Measurements from ENCODE around the gene RIMS3. TPM values are rescaled to one million over a fixed set of nuclear protein-coding genes. Genes with fewer than 3 reads are reported as not detected.

The RIMS3 gene
- total RNA-seq, 4 donors from 2014 or later = 0.79 to 2.2 (median 1.7) TPM

DNA sequence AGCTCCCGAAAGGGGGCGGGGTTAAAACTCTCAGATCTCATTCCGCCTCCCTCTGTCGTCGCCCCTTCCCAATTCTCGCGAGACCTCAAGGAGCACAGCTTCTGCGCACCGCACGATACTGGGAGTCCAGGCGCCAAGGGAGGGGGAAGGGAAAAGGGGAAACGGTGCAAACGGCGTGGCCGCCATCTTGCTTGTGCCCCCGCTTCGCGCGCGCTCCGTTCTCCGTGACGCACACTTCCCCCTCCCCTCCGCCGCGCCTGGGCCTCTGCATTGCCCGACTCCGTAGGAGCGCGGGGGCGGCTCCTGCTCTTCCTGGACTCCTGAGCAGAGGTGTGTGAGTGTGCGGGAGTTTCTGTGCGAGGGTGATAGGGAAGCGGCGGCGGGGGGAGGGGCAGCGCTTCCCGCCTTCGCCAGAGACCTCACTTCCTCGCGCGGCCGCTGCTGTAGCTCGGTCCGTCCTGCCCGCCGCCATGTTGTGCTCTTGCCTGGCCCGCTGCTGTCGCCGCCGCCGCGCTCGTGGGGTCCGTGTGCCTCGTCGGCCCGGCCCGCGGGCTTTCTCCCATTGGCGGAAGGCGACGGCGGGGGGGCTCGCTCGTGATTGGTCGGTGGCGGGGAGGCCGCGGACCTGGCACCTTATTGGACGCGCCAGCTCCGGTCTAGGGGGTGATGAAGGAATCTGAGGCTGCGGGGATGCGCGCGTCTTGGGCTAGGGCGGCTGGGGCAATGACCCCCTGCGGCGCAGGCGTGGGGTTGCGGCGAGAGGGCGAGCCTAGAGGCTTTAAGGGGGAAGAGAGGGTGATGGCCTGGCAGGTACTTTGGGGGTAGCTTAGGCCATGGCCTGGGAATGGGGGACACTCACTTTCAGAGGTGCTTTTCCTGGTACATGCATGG, 26.3 kb upstream of the RIMS3 start, which contains the start of gene NFYC:
TSS of gene NFYC (plus strand) at position 167 of the 891 bp plus-strand sequence. CDS start 47,140 bp downstream, outside the sequence.
- peak; percentile 93 for DNase-seq (ENCODE audit: low spot score)
- TF ChIP-seq, protein P1, sequence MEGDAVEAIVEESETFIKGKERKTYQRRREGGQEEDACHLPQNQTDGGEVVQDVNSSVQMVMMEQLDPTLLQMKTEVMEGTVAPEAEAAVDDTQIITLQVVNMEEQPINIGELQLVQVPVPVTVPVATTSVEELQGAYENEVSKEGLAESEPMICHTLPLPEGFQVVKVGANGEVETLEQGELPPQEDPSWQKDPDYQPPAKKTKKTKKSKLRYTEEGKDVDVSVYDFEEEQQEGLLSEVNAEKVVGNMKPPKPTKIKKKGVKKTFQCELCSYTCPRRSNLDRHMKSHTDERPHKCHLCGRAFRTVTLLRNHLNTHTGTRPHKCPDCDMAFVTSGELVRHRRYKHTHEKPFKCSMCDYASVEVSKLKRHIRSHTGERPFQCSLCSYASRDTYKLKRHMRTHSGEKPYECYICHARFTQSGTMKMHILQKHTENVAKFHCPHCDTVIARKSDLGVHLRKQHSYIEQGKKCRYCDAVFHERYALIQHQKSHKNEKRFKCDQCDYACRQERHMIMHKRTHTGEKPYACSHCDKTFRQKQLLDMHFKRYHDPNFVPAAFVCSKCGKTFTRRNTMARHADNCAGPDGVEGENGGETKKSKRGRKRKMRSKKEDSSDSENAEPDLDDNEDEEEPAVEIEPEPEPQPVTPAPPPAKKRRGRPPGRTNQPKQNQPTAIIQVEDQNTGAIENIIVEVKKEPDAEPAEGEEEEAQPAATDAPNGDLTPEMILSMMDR (IDR thresholded peaks at IDR 0.05) = no peak
- peak; percentile 95 for ATAC-seq (ENCODE audit: low FRiP score)

DNA sequence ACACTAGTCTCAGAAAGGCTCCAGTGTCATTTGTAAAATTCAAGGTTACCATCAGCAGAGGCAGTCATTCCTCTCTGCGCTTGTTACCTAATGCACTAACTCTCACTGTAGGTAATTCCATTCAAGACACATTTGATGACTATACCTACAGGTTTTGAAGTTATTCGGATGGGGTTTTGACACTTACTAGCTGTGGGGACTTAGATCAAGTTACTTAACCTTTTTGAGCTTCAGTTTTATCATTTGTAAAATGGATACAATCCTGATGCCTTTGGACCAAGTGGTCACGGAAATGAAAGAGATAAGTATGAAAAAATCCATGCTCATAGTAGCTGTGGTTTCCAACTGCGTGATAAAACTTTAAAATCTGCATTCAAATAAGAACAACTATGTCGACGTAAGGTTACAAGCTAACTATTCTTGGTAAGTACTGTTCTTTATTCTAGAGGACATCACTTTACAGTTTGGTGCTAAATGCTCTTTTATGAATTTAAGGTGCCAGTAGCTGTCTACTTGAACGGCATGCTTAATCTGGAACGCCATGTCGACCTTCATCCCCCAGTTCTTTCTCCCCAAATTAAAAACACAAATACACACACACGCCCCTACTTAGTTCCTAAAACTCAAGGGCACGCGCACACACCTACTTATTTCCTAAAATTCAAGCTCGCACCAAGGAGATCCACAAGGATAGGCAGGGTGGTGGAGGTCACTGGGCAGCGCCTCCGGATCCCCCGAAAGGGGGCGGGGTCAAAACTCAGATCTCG, 25.5 kb upstream of the RIMS3 start:
- DNase-seq (ENCODE audit: low spot score) (no peak), ATAC-seq (ENCODE audit: low FRiP score) (no peak)
- TF ChIP-seq, protein P1 (IDR thresholded peaks at IDR 0.05) = no peak

DNA sequence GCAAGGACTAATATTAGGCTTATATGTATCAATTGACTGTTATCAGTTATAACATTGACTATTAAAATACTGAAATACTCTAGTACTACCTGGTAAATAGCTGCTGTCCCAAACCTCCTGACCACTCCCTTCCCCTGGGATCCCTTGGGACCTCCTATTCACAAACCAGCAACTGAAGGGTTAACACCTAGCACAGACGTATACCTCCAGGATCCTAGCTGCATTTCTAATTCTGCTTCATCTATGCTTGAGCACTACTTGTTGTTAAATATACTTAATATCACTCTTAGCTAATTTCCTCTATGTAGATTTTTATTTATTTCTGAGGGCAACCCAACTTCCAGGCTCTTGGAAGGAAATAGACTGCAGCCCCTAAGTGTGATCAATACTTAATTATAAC, 24.3 kb upstream of the RIMS3 start:
- ATAC-seq (ENCODE audit: low FRiP score) (no peak), DNase-seq (ENCODE audit: low spot score) (no peak)
- TF ChIP-seq, protein P1 (IDR thresholded peaks at IDR 0.05) = no peak

DNA sequence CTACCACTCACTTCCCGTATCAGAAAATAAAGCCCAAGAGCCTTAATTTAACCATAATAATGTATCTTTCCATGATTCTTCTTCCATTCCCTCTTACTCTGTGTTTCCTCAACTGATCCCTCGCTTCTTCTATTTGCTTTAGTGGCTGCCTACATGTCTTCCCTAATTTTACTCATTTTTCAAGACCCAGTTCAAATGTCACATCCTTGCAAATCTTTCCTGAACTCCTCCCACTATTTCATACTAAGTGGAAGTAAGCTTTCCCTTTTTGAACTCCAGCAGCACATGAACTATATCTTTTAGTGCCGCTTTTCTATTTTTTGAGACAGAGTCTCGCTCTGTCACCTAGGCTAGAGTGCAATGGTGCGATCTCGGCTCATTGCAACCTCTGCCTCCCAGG, 22.2 kb upstream of the RIMS3 start:
- DNase-seq (ENCODE audit: low spot score) = no peak
- no peak for ATAC-seq (ENCODE audit: low FRiP score)
- TF ChIP-seq, protein P1 (IDR thresholded peaks at IDR 0.05) = no peak

DNA sequence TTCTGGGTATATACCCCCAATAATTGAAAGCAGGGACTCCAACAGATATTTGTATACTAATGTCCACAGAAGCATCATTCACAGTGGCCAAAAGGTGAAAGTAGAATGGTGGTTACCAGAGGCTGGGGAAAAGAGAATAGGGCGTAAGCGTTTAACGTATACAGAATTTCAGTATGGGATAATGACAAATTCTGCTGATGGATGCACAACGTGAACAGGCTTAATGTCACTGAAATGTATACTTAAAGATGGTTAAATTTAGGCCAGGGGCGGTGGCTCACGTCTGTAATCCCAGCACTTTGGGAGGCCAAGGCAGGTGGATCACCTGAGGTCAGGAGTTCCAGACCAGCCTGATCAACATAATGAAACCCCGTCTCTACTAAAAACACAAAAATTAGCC, 21.6 kb upstream of the RIMS3 start:
- DNase-seq (ENCODE audit: low spot score) (no peak), ATAC-seq (ENCODE audit: low FRiP score) (no peak)
- TF ChIP-seq, protein P1 (IDR thresholded peaks at IDR 0.05) = no peak

DNA sequence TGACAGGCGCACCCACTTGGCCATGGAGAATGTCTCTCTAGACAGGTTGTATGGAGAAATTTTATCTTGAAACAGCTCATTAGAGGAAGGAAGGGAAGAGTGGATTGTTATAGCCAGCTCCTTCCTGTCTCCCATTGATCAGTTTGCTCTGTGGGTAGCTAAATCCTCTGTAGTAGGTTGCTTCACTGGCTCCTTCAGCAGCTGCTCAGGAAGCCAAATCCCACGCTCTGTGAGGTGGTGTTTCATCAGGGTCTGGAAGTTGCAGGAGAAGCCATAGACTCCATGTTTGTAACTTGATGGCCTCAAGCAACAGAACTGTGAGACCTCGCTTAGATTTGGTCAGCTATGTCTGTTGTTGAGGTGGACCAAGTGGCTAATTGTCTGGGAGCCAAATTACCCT, 19.2 kb upstream of the RIMS3 start:
- ATAC-seq (ENCODE audit: low FRiP score) (no peak), DNase-seq (ENCODE audit: low spot score) (no peak)
- TF ChIP-seq, protein P1 (IDR thresholded peaks at IDR 0.05) = no peak
